ENCODE measurements around the gene PJA2. TPM values are rescaled to one million over a fixed set of nuclear protein-coding genes. Genes with fewer than 3 reads are reported as not detected.
A peak's percentile ranks its signal among the peaks of the same experiment; 100 is the strongest.

Gene PJA2
- total RNA-seq (2021; fragmentation: NEBNext Ultra II Directional; extraction: Animal tissue kit (Norgen Biotek cat#: 25700)) (46.4 and 47.7 TPM in 2 replicates), polyA plus RNA-seq (2011; rRNA removed) (9.5 and 15.3 TPM in 2 replicates), polyA minus RNA-seq (2011; rRNA and poly(A)+ RNA removed) (45.2 and 57.2 TPM in 2 replicates)
- 23.3 TPM for polyA plus RNA-seq (2011; cell fraction: cytosol; rRNA removed)
- 8.0 TPM for polyA plus RNA-seq (2011; cell fraction: nucleus; rRNA removed)
- 15.0 to 29.0 TPM (median 19.2 TPM) in 4 replicates for polyA plus RNA-seq (2012, experiment 1 of 2)
- polyA plus RNA-seq (2012, experiment 2 of 2): 1.9 TPM
- polyA plus RNA-seq (2013, experiment 1 of 2): 24.5 TPM
- 25.6 TPM for polyA plus RNA-seq (2013, experiment 2 of 2)
- polyA minus RNA-seq (2011; cell fraction: cytosol; rRNA and poly(A)+ RNA removed): 24.1 TPM
- polyA minus RNA-seq (2011; cell fraction: nucleus; rRNA and poly(A)+ RNA removed): 35.2 TPM
- long read RNA-seq, experiment 1, full-length matches to known transcripts: 3 of 41 reads
- long read RNA-seq, experiment 1, partial matches to known transcripts: 18 of 41 reads
- long read RNA-seq, experiment 1, other reads (novel, unspliced or antisense): 20 of 41 reads
- long read RNA-seq, experiment 2, full-length matches to known transcripts: 3 of 14 reads
- long read RNA-seq, experiment 2, partial matches to known transcripts: 10 of 14 reads
- long read RNA-seq, experiment 2, other reads (novel, unspliced or antisense): 1 of 14 reads

- no peaks in the 10 kb centered on the region for H3K79me1 ChIP-seq (ENCODE audit: low read depth, low read length)
- H2AK5ac ChIP-seq (ENCODE audit: low read depth, low read length): no peak within 1 kb of the TSS
- H4K20me1 ChIP-seq (replicated peaks in 1 of 2; ENCODE audit: control insufficient read depth in 1 of 2, insufficient read depth in 2 of 2, low read length in 2 of 2): peaks cover 0 to 2% of the 10 kb centered on the region in 2 experiments
- H4K8ac ChIP-seq (ENCODE audit: extremely low read depth, insufficient read depth, low read length): peak within 1 kb of the TSS; percentile 89
- H3K4me2 ChIP-seq (ENCODE audit: insufficient read depth in 1 of 2, low read depth in 2 of 2, low read length in 2 of 2): peak within 1 kb of the TSS; percentile 72 to 77
- peak within 1 kb of the TSS; percentile 88 for H3K27ac ChIP-seq (ENCODE audit: low read depth, low read length)
- H3K79me2 ChIP-seq (ENCODE audit: control insufficient read depth in 1 of 2, insufficient read depth in 2 of 2, low read length in 2 of 2): peaks cover 0 to 41% of the 10 kb centered on the region in 2 experiments; a peak in 3 of 4 replicates
- H3K9ac ChIP-seq (replicated peaks in 1 of 4; ENCODE audit: extremely low read depth in 1 of 4, low read depth in 3 of 4, low read length in 3 of 4): peak within 1 kb of the TSS; percentile 85 to 92 (median 90)
- FAIRE-seq: peak; percentile 76
- peak within 1 kb of the TSS; percentile 59 for H4K91ac ChIP-seq (replicated peaks; ENCODE audit: insufficient read length, low read length)
- ChIA-PET POLR2A (ENCODE audit: partially characterized antibody) (interaction anchor here (0.7 to 1.7 kb wide), 11 partner anchors 9 to 728 kb away, joined by 3 to 8 read pairs (median 4); no protein-coding TSS in a partner anchor), CTCF (ENCODE audit: partially characterized antibody) (no interaction called here)
- peak within 1 kb of the TSS; percentile 32; the same call in 1 of the 2 replicates for H2BK12ac ChIP-seq (ENCODE audit: low read depth, low read length)
- H3K23ac ChIP-seq (ENCODE audit: insufficient read length): no peak within 1 kb of the TSS
- H3K36me3 ChIP-seq (ENCODE audit: control insufficient read depth in 2 of 4, insufficient read depth in 4 of 4, low read length in 3 of 4): no peaks in the 10 kb centered on the region
- peak within 1 kb of the TSS; percentile 3 for H2BK120ac ChIP-seq (replicated peaks; ENCODE audit: low read depth, low read length)
- H2BK15ac ChIP-seq (ENCODE audit: low read length): no peak within 1 kb of the TSS
- H3K23me2 ChIP-seq (ENCODE audit: low read depth, low read length): peaks cover 4% of the 10 kb centered on the region; the same call in 1 of the 2 replicates
- H2BK20ac ChIP-seq (ENCODE audit: low read length): no peak within 1 kb of the TSS
- H3K9me3 ChIP-seq (ENCODE audit: insufficient read depth in 2 of 2, low read depth in 1 of 2, low read length in 1 of 2): peaks cover 0 to 3% of the 10 kb centered on the region in 2 experiments; a peak in 1 of 4 replicates
- H4K5ac ChIP-seq (ENCODE audit: insufficient read length, low read depth, low read length): peak within 1 kb of the TSS; percentile 94
- 2% methylated on average over 13 of the region's 44 CpGs; no CpG with 5 or more reads in 1 of the 2 experiments for WGBS, 2 experiments (ENCODE audit: extremely low coverage in 1 of 2, insufficient coverage in 1 of 2, insufficient read length in 1 of 2, insufficient replicate concordance in 2 of 2, low coverage in 1 of 2, low lambda C conversion rate in 2 of 2, missing lambda C conversion rate in 1 of 2)
- H3K14ac ChIP-seq (ENCODE audit: insufficient read length): no peak within 1 kb of the TSS
- no peaks in the 10 kb centered on the region for H3K27me3 ChIP-seq (replicated peaks in 1 of 4; ENCODE audit: control insufficient read depth in 3 of 4, extremely low read depth in 1 of 4, insufficient read depth in 3 of 4, low read length in 3 of 4)
- peak within 1 kb of the TSS; percentile 64 for H3K18ac ChIP-seq (ENCODE audit: extremely low read depth, low read length)
- H3K4ac ChIP-seq (replicated peaks; ENCODE audit: insufficient read length, low read depth, low read length): no peak within 1 kb of the TSS
- peak within 1 kb of the TSS; percentile 98 for H3K56ac ChIP-seq (replicated peaks; ENCODE audit: insufficient read length, low read depth, low read length)
- peak within 1 kb of the TSS; percentile 93 for H2BK5ac ChIP-seq (ENCODE audit: low read depth, low read length)
- H3K4me3 ChIP-seq (ENCODE audit: extremely low read depth in 1 of 4, insufficient read depth in 2 of 4, low read depth in 3 of 4, low read length in 4 of 4): peak within 1 kb of the TSS; percentile 56 to 91 (median 82)
- peak within 1 kb of the TSS; percentile 68 for H2AFZ ChIP-seq (ENCODE audit: low read length)
- DNase-seq (ENCODE audit: low read depth in 1 of 2, low spot score in 2 of 2): peak; percentile 93 to 99
- H3K4me1 ChIP-seq (replicated peaks in 1 of 4; ENCODE audit: control insufficient read depth in 3 of 4, insufficient read depth in 4 of 4, low read length in 3 of 4): peaks cover 3 to 9% (median 6%) of the 10 kb centered on the region in 4 experiments
- TF ChIP-seq GTF2F1 (IDR thresholded peaks at IDR 0.05; ENCODE audit: borderline replicate concordance, low read depth, low read length) (no peak), MAX (IDR thresholded peaks at IDR 0.05) (no peak), EP300 (IDR thresholded peaks at IDR 0.05; ENCODE audit: borderline replicate concordance in 1 of 2, low read depth in 2 of 2, low read length in 2 of 2) (no peak), CTCF (IDR thresholded peaks at IDR 0.05; ENCODE audit: control extremely low read depth in 1 of 3, insufficient read depth in 1 of 3, low read depth in 1 of 3, low read length in 3 of 3) (peak; percentile 5 to 24 (median 17); a peak in 3 of 4 replicates), TEAD4 (IDR thresholded peaks at IDR 0.05; ENCODE audit: low read depth, low read length) (no peak), SP1 (IDR thresholded peaks at IDR 0.05; ENCODE audit: low read depth, low read length) (peak; percentile 91)
Measured at GRCh38 chr5:109409844-109410388, at the start of gene PJA2. TSS of gene PJA2 (minus strand) at chr5:109409974. CDS start at chr5:109383433, 26,541 bp downstream.

All from H1 (cell line).